SK-N-SH treated with all-trans-retinoic acid at 6 μM for 48 hours (cell line): Measurements from ENCODE around the gene IFT122.
"Not testable (repeated sequence)": the region's sequence is repeated elsewhere in the genome, so short reads cannot be mapped to it uniquely, and the experiment has no call there.

Experiments
- ATAC-seq: fragments of 200-7000 bp; cut with Tn5 transposase; 3 replicates; pipeline ENCODE4 v1.9.1; 2020; ENCODE audit warnings: mild to moderate bottlenecking, moderate library complexity
- ARNTL ChIP-seq: fragments of 450-650 bp; formaldehyde crosslinking; IDR thresholded peaks from 2 replicates; pipeline ENCODE4 v1.5.0; 2020; ENCODE audit warnings: low read depth, mild to moderate bottlenecking, moderate library complexity, borderline replicate concordance
- BACH2 ChIP-seq: fragments of 250-450 bp; sonication (Bioruptor Pico); IDR thresholded peaks from 2 replicates; pipeline ENCODE4 v1.9.0; 2021; ENCODE audit warnings: mild to moderate bottlenecking, borderline replicate concordance
- CSDC2 ChIP-seq: fragments of 250-450 bp; sonication (Bioruptor Pico); IDR thresholded peaks from 2 replicates; pipeline ENCODE4 v1.5.0; 2020; ENCODE audit warnings: mild to moderate bottlenecking, moderate library complexity
- ESRRG ChIP-seq: fragments of 250-450 bp; sonication (Bioruptor Pico); IDR thresholded peaks from 2 replicates; pipeline ENCODE4 v1.6.1; 2021; ENCODE audit warnings: mild to moderate bottlenecking
- GLIS3 ChIP-seq: fragments of 250-450 bp; sonication (Bioruptor Pico); IDR thresholded peaks from 2 replicates; pipeline ENCODE4 v1.5.0; 2020; ENCODE audit warnings: mild to moderate bottlenecking, moderate library complexity
- OSR1 ChIP-seq: fragments of 250-450 bp; sonication (Bioruptor Pico); IDR thresholded peaks from 2 replicates; pipeline ENCODE4 v1.8.0; 2022; ENCODE audit warnings: moderate library complexity, mild to moderate bottlenecking, inconsistent platforms
- RARB ChIP-seq: fragments of 250-450 bp; sonication (Bioruptor Pico); IDR thresholded peaks from 2 replicates; pipeline ENCODE4 v1.8.0; 2021; ENCODE audit warnings: mild to moderate bottlenecking, moderate library complexity
- SNAI2 ChIP-seq: fragments of 250-450 bp; sonication (Bioruptor Pico); IDR thresholded peaks from 2 replicates; pipeline ENCODE4 v1.5.0; 2020; ENCODE audit warnings: mild to moderate bottlenecking, moderate library complexity
- TCF4 ChIP-seq: fragments of 250-450 bp; sonication (Bioruptor Pico); IDR thresholded peaks from 2 replicates; pipeline ENCODE4 v1.8.0; 2021; ENCODE audit warnings: mild to moderate bottlenecking, moderate library complexity, borderline replicate concordance
- ZC3H10 ChIP-seq: fragments of 250-450 bp; sonication (Bioruptor Pico); IDR thresholded peaks from 2 replicates; pipeline ENCODE4 v1.5.1; 2021; ENCODE audit warnings: mild to moderate bottlenecking, moderate library complexity
- ZFP3 ChIP-seq: fragments of 250-450 bp; sonication (Bioruptor Pico); IDR thresholded peaks from 2 replicates; pipeline ENCODE4 v1.5.0; 2020; ENCODE audit warnings: mild to moderate bottlenecking, moderate library complexity
- ZFP30 ChIP-seq: fragments of 450-650 bp; formaldehyde crosslinking; IDR thresholded peaks from 2 replicates; pipeline ENCODE4 v1.5.0; 2022; ENCODE audit warnings: mild to moderate bottlenecking, moderate library complexity
- ZNF8 ChIP-seq: fragments of 450-650 bp; formaldehyde crosslinking; IDR thresholded peaks from 2 replicates; pipeline ENCODE4 v1.5.0; 2020; ENCODE audit warnings: mild to moderate bottlenecking, moderate library complexity
- TF ChIP-seq, protein P1 (sequence below): fragments of 250-450 bp; sonication (Bioruptor Pico); IDR thresholded peaks from 2 replicates; pipeline ENCODE4 v1.5.1; 2020; ENCODE audit warnings: low read depth, mild to moderate bottlenecking, moderate library complexity
- TF ChIP-seq, protein P2 (sequence below): fragments of 250-450 bp; sonication (Bioruptor Pico); IDR thresholded peaks from 2 replicates; pipeline ENCODE4 v1.8.0; 2021; ENCODE audit warnings: low read depth, mild to moderate bottlenecking, moderate library complexity, borderline replicate concordance
- TF ChIP-seq, protein P3 (sequence below): fragments of 250-450 bp; sonication (Bioruptor Pico); IDR thresholded peaks from 2 replicates; pipeline ENCODE4 v1.5.0; 2020; ENCODE audit warnings: mild to moderate bottlenecking, moderate library complexity
- TF ChIP-seq, protein P4 (sequence below): fragments of 250-450 bp; sonication (Bioruptor Pico); IDR thresholded peaks from 2 replicates; pipeline ENCODE4 v1.5.1; 2021; ENCODE audit warnings: mild to moderate bottlenecking, moderate library complexity

IFT122 gene

DNA sequence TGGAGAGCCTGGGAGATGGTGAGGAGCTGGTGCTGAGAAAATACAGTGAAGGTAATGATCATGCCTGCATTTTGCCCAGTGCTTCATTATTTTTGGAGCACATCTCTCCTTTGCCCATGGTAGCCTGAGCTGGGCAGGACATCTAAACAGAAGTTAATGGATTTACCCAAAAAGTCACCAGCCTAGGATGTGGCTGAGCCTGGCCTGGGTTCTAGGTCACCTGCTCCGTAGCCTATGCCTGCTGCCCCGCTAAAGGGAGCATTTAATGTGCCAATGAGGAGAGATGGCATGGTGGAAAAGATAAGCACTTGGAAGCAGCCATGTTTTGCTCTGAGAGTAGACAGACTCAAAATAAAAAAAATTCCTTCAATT lies 46.6 kb downstream of the IFT122 start (continued):
- no peak for TF ChIP-seq TCF4 (CRISPR knock-in tag)
- TF ChIP-seq, protein P1, sequence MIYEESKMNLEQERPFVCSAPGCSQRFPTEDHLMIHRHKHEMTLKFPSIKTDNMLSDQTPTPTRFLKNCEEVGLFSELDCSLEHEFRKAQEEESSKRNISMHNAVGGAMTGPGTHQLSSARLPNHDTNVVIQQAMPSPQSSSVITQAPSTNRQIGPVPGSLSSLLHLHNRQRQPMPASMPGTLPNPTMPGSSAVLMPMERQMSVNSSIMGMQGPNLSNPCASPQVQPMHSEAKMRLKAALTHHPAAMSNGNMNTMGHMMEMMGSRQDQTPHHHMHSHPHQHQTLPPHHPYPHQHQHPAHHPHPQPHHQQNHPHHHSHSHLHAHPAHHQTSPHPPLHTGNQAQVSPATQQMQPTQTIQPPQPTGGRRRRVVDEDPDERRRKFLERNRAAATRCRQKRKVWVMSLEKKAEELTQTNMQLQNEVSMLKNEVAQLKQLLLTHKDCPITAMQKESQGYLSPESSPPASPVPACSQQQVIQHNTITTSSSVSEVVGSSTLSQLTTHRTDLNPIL (CRISPR knock-in tag) = no peak
- TF ChIP-seq OSR1 (CRISPR knock-in tag) = no peak
- no peak for TF ChIP-seq SNAI2 (CRISPR knock-in tag)
- TF ChIP-seq ZFP30 (CRISPR knock-in tag) = no peak
- no peak for TF ChIP-seq ZC3H10
- no peak for TF ChIP-seq CSDC2 (CRISPR knock-in tag)
- no peak for TF ChIP-seq ESRRG (CRISPR knock-in tag)
- TF ChIP-seq, protein P2, sequence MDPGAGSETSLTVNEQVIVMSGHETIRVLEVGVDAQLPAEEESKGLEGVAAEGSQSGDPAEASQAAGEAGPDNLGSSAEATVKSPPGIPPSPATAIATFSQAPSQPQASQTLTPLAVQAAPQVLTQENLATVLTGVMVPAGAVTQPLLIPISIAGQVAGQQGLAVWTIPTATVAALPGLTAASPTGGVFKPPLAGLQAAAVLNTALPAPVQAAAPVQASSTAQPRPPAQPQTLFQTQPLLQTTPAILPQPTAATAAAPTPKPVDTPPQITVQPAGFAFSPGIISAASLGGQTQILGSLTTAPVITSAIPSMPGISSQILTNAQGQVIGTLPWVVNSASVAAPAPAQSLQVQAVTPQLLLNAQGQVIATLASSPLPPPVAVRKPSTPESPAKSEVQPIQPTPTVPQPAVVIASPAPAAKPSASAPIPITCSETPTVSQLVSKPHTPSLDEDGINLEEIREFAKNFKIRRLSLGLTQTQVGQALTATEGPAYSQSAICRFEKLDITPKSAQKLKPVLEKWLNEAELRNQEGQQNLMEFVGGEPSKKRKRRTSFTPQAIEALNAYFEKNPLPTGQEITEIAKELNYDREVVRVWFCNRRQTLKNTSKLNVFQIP (CRISPR knock-in tag) = no peak

DNA sequence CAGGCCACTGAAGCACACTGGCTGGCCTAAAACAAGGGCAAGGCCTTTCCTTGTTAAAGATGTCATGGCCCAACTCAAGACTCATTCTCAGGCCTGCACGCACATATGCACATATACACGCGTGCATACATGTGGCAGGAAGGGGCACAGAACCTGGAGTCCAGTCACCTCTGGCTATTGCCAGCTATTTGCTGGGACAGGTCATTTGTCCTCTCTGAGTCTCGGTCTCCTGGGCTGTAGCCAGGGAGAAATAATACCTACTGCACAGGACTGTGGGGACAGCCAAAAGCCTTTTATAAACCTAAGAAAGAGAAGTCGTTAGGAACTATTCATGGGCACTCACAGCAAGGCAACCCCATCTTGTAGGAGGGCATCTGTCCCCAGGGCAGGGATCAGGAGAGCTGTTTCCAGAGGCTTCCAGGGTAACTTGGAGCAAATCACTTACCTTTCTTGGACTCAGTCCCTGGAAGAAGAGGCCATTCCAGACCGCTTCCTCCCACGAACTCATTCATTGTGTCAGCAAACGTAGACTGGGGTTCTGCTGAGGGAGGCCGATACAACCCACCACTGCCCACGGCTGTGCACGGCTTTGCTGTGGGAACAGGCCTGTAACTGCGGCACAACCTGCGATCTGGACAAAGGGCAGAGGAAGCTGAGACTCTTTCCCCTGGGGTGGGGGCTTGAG lies 47.3 kb downstream of the IFT122 start:
- ATAC-seq = no peak
- TF ChIP-seq ZC3H10 = no peak
- no peak for TF ChIP-seq TCF4 (CRISPR knock-in tag)
- TF ChIP-seq RARB (CRISPR knock-in tag) = no peak
- TF ChIP-seq ESRRG (CRISPR knock-in tag) = no peak
- TF ChIP-seq, protein P3, sequence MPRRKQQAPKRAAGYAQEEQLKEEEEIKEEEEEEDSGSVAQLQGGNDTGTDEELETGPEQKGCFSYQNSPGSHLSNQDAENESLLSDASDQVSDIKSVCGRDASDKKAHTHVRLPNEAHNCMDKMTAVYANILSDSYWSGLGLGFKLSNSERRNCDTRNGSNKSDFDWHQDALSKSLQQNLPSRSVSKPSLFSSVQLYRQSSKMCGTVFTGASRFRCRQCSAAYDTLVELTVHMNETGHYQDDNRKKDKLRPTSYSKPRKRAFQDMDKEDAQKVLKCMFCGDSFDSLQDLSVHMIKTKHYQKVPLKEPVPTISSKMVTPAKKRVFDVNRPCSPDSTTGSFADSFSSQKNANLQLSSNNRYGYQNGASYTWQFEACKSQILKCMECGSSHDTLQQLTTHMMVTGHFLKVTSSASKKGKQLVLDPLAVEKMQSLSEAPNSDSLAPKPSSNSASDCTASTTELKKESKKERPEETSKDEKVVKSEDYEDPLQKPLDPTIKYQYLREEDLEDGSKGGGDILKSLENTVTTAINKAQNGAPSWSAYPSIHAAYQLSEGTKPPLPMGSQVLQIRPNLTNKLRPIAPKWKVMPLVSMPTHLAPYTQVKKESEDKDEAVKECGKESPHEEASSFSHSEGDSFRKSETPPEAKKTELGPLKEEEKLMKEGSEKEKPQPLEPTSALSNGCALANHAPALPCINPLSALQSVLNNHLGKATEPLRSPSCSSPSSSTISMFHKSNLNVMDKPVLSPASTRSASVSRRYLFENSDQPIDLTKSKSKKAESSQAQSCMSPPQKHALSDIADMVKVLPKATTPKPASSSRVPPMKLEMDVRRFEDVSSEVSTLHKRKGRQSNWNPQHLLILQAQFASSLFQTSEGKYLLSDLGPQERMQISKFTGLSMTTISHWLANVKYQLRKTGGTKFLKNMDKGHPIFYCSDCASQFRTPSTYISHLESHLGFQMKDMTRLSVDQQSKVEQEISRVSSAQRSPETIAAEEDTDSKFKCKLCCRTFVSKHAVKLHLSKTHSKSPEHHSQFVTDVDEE (CRISPR knock-in tag) = no peak
- TF ChIP-seq ZFP30 (CRISPR knock-in tag) = no peak
- TF ChIP-seq GLIS3 (CRISPR knock-in tag) = no peak
- TF ChIP-seq BACH2 = no peak
- no peak for TF ChIP-seq OSR1 (CRISPR knock-in tag)
- no peak for TF ChIP-seq SNAI2 (CRISPR knock-in tag)
- TF ChIP-seq, protein P1 (CRISPR knock-in tag) = no peak
- TF ChIP-seq ARNTL (CRISPR knock-in tag) = no peak
- TF ChIP-seq, protein P4, sequence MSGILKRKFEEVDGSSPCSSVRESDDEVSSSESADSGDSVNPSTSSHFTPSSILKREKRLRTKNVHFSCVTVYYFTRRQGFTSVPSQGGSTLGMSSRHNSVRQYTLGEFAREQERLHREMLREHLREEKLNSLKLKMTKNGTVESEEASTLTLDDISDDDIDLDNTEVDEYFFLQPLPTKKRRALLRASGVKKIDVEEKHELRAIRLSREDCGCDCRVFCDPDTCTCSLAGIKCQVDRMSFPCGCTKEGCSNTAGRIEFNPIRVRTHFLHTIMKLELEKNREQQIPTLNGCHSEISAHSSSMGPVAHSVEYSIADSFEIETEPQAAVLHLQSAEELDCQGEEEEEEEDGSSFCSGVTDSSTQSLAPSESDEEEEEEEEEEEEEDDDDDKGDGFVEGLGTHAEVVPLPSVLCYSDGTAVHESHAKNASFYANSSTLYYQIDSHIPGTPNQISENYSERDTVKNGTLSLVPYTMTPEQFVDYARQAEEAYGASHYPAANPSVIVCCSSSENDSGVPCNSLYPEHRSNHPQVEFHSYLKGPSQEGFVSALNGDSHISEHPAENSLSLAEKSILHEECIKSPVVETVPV (CRISPR knock-in tag) = no peak
- no peak for TF ChIP-seq ZNF8 (CRISPR knock-in tag)
- TF ChIP-seq, protein P2 (CRISPR knock-in tag) = no peak
- TF ChIP-seq ZFP3 (CRISPR knock-in tag) = no peak

DNA sequence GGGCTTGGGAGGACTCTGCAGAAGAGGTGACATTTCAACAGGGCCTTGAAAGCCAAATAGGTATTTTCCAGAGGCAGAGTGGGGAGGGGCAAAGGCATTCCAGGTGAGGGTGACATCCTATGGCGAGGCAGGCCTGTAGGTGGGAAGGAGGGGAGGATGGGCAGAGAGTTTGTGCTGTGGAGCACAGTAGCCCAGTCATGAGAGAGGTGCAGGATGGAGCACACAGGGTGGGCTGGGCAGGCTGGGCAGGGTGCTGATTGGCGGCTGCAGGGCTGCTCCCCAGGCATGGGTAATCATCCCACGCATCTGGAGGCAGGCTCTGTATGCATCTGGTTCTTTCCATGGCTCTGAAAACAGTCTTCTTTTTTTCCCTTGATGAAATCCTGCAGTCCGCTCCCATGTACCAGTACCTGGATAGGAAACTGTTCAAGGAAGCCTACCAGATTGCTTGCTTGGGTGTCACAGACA lies 47.9 kb downstream of the IFT122 start:
- ATAC-seq = not testable (repeated sequence)

DNA sequence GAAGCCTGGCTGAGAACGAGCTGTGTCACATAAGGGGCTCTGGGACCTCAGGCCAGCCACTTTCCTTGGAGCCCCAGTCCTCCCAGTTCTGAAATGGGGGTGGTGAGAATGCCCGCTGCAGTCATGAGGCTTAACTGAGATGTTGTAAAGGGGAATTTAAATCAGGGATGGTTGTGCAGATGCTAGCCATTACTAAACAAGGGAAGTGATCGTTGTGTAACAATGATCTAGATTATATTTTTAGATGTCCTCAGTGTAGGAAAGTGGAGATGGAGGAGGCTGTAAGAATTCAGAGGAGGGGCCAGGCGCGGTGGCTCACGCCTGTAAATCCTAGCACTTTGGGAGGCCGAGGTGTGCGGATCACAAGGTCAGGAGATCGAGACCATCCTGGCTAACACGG lies 49.2 kb downstream of the IFT122 start:
- ATAC-seq = not testable (repeated sequence)
